Right cardiac atrium (tissue), 5 donors: ENCODE measurements around the gene RABL2B. TPM values are rescaled to one million over a fixed set of nuclear protein-coding genes. Genes with fewer than 3 reads are reported as not detected.

ENCODE experiments used
- ATAC-seq, 2 donors: fragments of 200-7000 bp; cut with Tn5 transposase; one replicate each; pipeline versions ENCODE4 v1.8.0 to v1.9.1; 2020; ENCODE audit warnings: moderate library complexity in 2 of 2, mild to moderate bottlenecking in 1 of 2
- DNase-seq, 3 donors: peaks; one replicate each; pipeline ENCODE4 v3.0.0-alpha.2; 2020
- H3K27ac ChIP-seq: one replicate; pipeline ENCODE4 v1.5.1; 2013; ENCODE audit warnings: mild to moderate bottlenecking, low read length, control low read depth, moderate library complexity
- H3K27me3 ChIP-seq: one replicate; pipeline ENCODE4 v1.6.1; 2013; ENCODE audit not compliant: control insufficient read depth, insufficient read depth
- H3K4me1 ChIP-seq: one replicate; pipeline ENCODE4 v1.6.1; 2013; ENCODE audit warnings: low read length; ENCODE audit not compliant: control insufficient read depth, insufficient read depth
- H3K4me3 ChIP-seq: one replicate; pipeline ENCODE4 v1.5.1; 2013; ENCODE audit warnings: low read length, control low read depth
- H3K9me3 ChIP-seq: one replicate; pipeline ENCODE4 v1.6.1; 2013; ENCODE audit warnings: low read length; ENCODE audit not compliant: control insufficient read depth
- WGBS: extraction: QIAGEN DNeasy Blood & Tissue Kit; methylation state at CpG from one replicate; pipeline ENCODE4 v1.1.7; 2013; 5-methylcytosine and 5-hydroxymethylcytosine counted together
- intact Hi-C, 4 donors: fragments of 100-400 bp; cut with DNase I; formaldehyde crosslinking; loops; one replicate each; pipeline versions ENCODE4 v1.11.0 to v1.14.0; 2022 to 2023
- polyA plus RNA-seq: library from polyadenylated mRNA; stranded (reverse); fragments of 200-250 nt; gene quantifications from one replicate; pipeline ENCODE4 v1.2.3, GENCODE V29; 2013
- total RNA-seq, 4 donors: library from RNA; stranded (reverse); fragmentation: NEBNext Ultra II Directional; extraction: Animal tissue kit (Norgen Biotek cat#: 25700); gene quantifications; one replicate each; pipeline ENCODE4 v1.2.1, GENCODE V29; 2021
- donor health status: healthy with polysubstance abuse.
- donor health status: DM: no; HTN: yes; CAD: no.
- donor health status: DM: no; HTN: no; CAD: no.
- donor health status: DM: no; HTN: yes; CAD: no; lungs with severe emphysema.
- donor health status: DM: yes; HTN: yes; CAD: no.

RABL2B gene
- total and polyA plus RNA-seq, 5 donors: 8.1 to 11.9 (median 10.6) TPM

- 55% methylated on average over 54 of the region's 54 CpGs for WGBS
- Histone ChIP-seq H3K27me3 (no peaks in the 10 kb centered on the region), H3K4me1 (no peaks in the 10 kb centered on the region), H3K4me3 (no peak overlapping the region), H3K27ac (no peak overlapping the region), H3K9me3 (no peaks in the 10 kb centered on the region)
- no peak for ATAC-seq
- intact Hi-C loops: no loop called here
- peak in 1 of 3 donors; percentile 38 for DNase-seq
Measured at GRCh38 chr22:50730013-50730891, 53.2 kb downstream of the RABL2B start.

- WGBS: 82% methylated on average over 21 of the region's 21 CpGs
- intact Hi-C loops: no loop called here
- no peaks in the 10 kb centered on the region for H3K27me3 ChIP-seq
Measured at GRCh38 chr22:50729391-50730012, 53.9 kb downstream of the RABL2B start.

GRCh38 chr22:50728523-50728931 lies 54.9 kb downstream of the RABL2B start:
- Histone ChIP-seq H3K27ac (no peak overlapping the region), H3K4me1 (no peaks in the 10 kb centered on the region), H3K4me3 (no peak overlapping the region), H3K27me3 (no peaks in the 10 kb centered on the region), H3K9me3 (no peaks in the 10 kb centered on the region)
- intact Hi-C loops: no loop called here
- 85% methylated on average over 2 of the region's 2 CpGs for WGBS
- DNase-seq: peak in 2 of 3 donors; percentile 39 to 44
- no peak for ATAC-seq

More at GRCh38 chr22:50729391-50730012, 53.9 kb downstream of the RABL2B start:
- no peaks in the 10 kb centered on the region for H3K9me3 ChIP-seq
- peak in 2 of 3 donors; percentile 40 to 43 for DNase-seq
- H3K4me1 ChIP-seq: no peaks in the 10 kb centered on the region
- no peak overlapping the region for H3K4me3 ChIP-seq
- no peak overlapping the region for H3K27ac ChIP-seq
- ATAC-seq: no peak

GRCh38 chr22:50727678-50728522 lies 55.5 kb downstream of the RABL2B start:
- Histone ChIP-seq H3K4me3 (no peak overlapping the region), H3K27ac (no peak overlapping the region), H3K9me3 (no peaks in the 10 kb centered on the region), H3K4me1 (no peaks in the 10 kb centered on the region), H3K27me3 (no peaks in the 10 kb centered on the region)
- WGBS: 81% methylated on average over 23 of the region's 23 CpGs
- DNase-seq (peak in 2 of 3 donors; percentile 31 to 56), ATAC-seq (no peak)
- intact Hi-C loops: no loop called here

- ATAC-seq (no peak), DNase-seq (peak in 2 of 3 donors; percentile 20 to 30)
- Histone ChIP-seq H3K4me1 (no peaks in the 10 kb centered on the region), H3K4me3 (no peak overlapping the region), H3K9me3 (no peaks in the 10 kb centered on the region), H3K27me3 (no peaks in the 10 kb centered on the region), H3K27ac (no peak overlapping the region)
- WGBS: 78% methylated on average over 14 of the region's 14 CpGs
- intact Hi-C loops: no loop called here
Measured at GRCh38 chr22:50726643-50727340, 56.6 kb downstream of the RABL2B start.

GRCh38 chr22:50725597-50725996 lies 57.8 kb downstream of the RABL2B start:
- intact Hi-C loops: no loop called here
- Histone ChIP-seq H3K9me3 (no peaks in the 10 kb centered on the region), H3K27ac (no peak overlapping the region), H3K4me1 (no peaks in the 10 kb centered on the region), H3K4me3 (no peak overlapping the region), H3K27me3 (no peaks in the 10 kb centered on the region)
- DNase-seq (no peak), ATAC-seq (no peak)
- WGBS: 89% methylated on average over 7 of the region's 7 CpGs

GRCh38 chr22:50724616-50725015 lies 58.8 kb downstream of the RABL2B start:
- Histone ChIP-seq H3K27ac (no peak overlapping the region), H3K4me3 (no peak overlapping the region), H3K27me3 (no peaks in the 10 kb centered on the region), H3K4me1 (no peaks in the 10 kb centered on the region), H3K9me3 (no peaks in the 10 kb centered on the region)
- intact Hi-C loops: no loop called here
- DNase-seq: peak in 2 of 3 donors; percentile 36 to 53
- 69% methylated on average over 8 of the region's 8 CpGs for WGBS
- no peak for ATAC-seq

- Histone ChIP-seq H3K9me3 (no peaks in the 10 kb centered on the region), H3K4me1 (no peaks in the 10 kb centered on the region), H3K27me3 (no peaks in the 10 kb centered on the region), H3K27ac (no peak overlapping the region), H3K4me3 (no peak overlapping the region)
- ATAC-seq (no peak), DNase-seq (peak in 1 of 3 donors; percentile 37)
- 77% methylated on average over 7 of the region's 7 CpGs for WGBS
- intact Hi-C loops: no loop called here
Measured at GRCh38 chr22:50723991-50724390, 59.4 kb downstream of the RABL2B start.

- 83% methylated on average over 12 of the region's 12 CpGs for WGBS
- no peaks in the 10 kb centered on the region for H3K9me3 ChIP-seq
- intact Hi-C loops: no loop called here
- H3K27ac ChIP-seq: no peak overlapping the region
- H3K4me1 ChIP-seq: no peaks in the 10 kb centered on the region
- no peak overlapping the region for H3K4me3 ChIP-seq
- peak; percentile 5 to 25 (median 21) for DNase-seq
- no peaks in the 10 kb centered on the region for H3K27me3 ChIP-seq
- ATAC-seq: no peak
Measured at GRCh38 chr22:50722716-50723428, 60.6 kb downstream of the RABL2B start.
